GM12875 (cell line): ENCODE results near the gene KCNMA1.
"Not testable (repeated sequence)": the region's sequence is repeated elsewhere in the genome, so short reads cannot be mapped to it uniquely, and the experiment has no call there.

Experiments
- H3K4me3 ChIP-seq: one replicate; pipeline ENCODE4 v1.5.1; 2011; ENCODE audit warnings: low read depth, low read length, control low read depth
- CTCF ChIP-seq: IDR thresholded peaks from 2 replicates; pipeline ENCODE4 v1.5.1; 2011; ENCODE audit warnings: low read depth, mild to moderate bottlenecking, control low read depth, inconsistent platforms, low read length, moderate library complexity, borderline replicate concordance; ENCODE audit not compliant: insufficient read depth

The KCNMA1 gene

GRCh38 chr10:77347052-77347451 is 290.6 kb downstream of the KCNMA1 start:
- TF ChIP-seq CTCF: no peak
- H3K4me3 ChIP-seq: no peak overlapping the region

GRCh38 chr10:77341055-77341454 is 296.6 kb downstream of the KCNMA1 start:
- TF ChIP-seq CTCF: no peak

GRCh38 chr10:77339872-77340271 is 297.7 kb downstream of the KCNMA1 start:
- not testable (repeated sequence) for H3K4me3 ChIP-seq

More at GRCh38 chr10:77341055-77341454, 296.6 kb downstream of the KCNMA1 start:
- H3K4me3 ChIP-seq: no peak overlapping the region

GRCh38 chr10:77339166-77339565 is 298.4 kb downstream of the KCNMA1 start:
- TF ChIP-seq CTCF: no peak
- no peak overlapping the region for H3K4me3 ChIP-seq

- no peak for TF ChIP-seq CTCF
- no peak overlapping the region for H3K4me3 ChIP-seq
Observed at GRCh38 chr10:77338143-77338542, 299.5 kb downstream of the KCNMA1 start.

GRCh38 chr10:77334501-77334900 is 303.1 kb downstream of the KCNMA1 start:
- TF ChIP-seq CTCF: no peak
- H3K4me3 ChIP-seq: no peak overlapping the region

GRCh38 chr10:77333610-77334340 is 303.8 kb downstream of the KCNMA1 start:
- TF ChIP-seq CTCF: no peak
- no peak overlapping the region for H3K4me3 ChIP-seq

GRCh38 chr10:77332256-77332655 is 305.4 kb downstream of the KCNMA1 start:
- no peak for TF ChIP-seq CTCF

More at GRCh38 chr10:77332256-77332655, 305.4 kb downstream of the KCNMA1 start:
- H3K4me3 ChIP-seq: no peak overlapping the region
